Natural killer cell (primary cell): ENCODE data around the gene MRPL52. TPM values are rescaled to one million over a fixed set of nuclear protein-coding genes. Genes with fewer than 3 reads are reported as not detected.

ENCODE experiments used
- ATAC-seq, 3 donors: fragments of 150-1000 bp in 2 of 3; fragments of 200-7000 bp in 1 of 3; cut with Tn5 transposase; 1 replicate in 1 of 3; 2 replicates in 2 of 3; pipeline ENCODE4 v1.10.0; 2021; ENCODE audit warnings: mild to moderate bottlenecking in 2 of 3, moderate library complexity in 2 of 3
- DNase-seq, 2 donors: peaks; one replicate each; pipeline versions ENCODE4 v3.0.0 to v3.0.0-alpha.2; 2013 to 2021; ENCODE audit warnings: mixed read lengths in 1 of 2
- H3K27ac ChIP-seq: one replicate; pipeline ENCODE4 v1.5.1; 2013; ENCODE audit warnings: mild to moderate bottlenecking, low read length
- H3K27me3 ChIP-seq: one replicate; pipeline ENCODE4 v1.6.1; 2013; ENCODE audit warnings: low read length; ENCODE audit not compliant: control insufficient read depth, insufficient read depth
- H3K36me3 ChIP-seq: one replicate; pipeline ENCODE4 v1.6.1; 2013; ENCODE audit warnings: low read length; ENCODE audit not compliant: control insufficient read depth, insufficient read depth
- H3K4me1 ChIP-seq: one replicate; pipeline ENCODE4 v1.6.1; 2013; ENCODE audit warnings: low read length; ENCODE audit not compliant: control insufficient read depth, insufficient read depth
- H3K4me3 ChIP-seq: one replicate; pipeline ENCODE4 v1.5.1; 2013; ENCODE audit warnings: low read length
- H3K9me3 ChIP-seq: one replicate; pipeline ENCODE4 v1.6.1; 2013; ENCODE audit warnings: low read length; ENCODE audit not compliant: control insufficient read depth, insufficient read depth
- H3K27ac Mint-ChIP-seq, 2 donors: one replicate each; pipeline ENCODE4 v1.8.0; 2022; ENCODE audit warnings: mild to moderate bottlenecking in 2 of 2, mixed read lengths in 2 of 2, moderate library complexity in 1 of 2
- H3K27me3 Mint-ChIP-seq, 2 donors: one replicate each; pipeline ENCODE4 v1.8.0; 2022; ENCODE audit warnings: low read depth in 2 of 2, mixed read lengths in 2 of 2
- H3K36me3 Mint-ChIP-seq: one replicate; pipeline ENCODE4 v1.8.0; 2022; ENCODE audit warnings: mixed read lengths
- H3K4me1 Mint-ChIP-seq, 2 donors: one replicate each; pipeline ENCODE4 v1.8.0; 2022; ENCODE audit warnings: mixed read lengths in 2 of 2
- H3K4me3 Mint-ChIP-seq: one replicate; pipeline ENCODE4 v1.8.0; 2022; ENCODE audit warnings: mild to moderate bottlenecking, moderate library complexity, mixed read lengths
- H3K9me3 Mint-ChIP-seq, 2 donors: one replicate each; pipeline ENCODE4 v1.8.0; 2022; ENCODE audit warnings: mixed read lengths in 2 of 2
- CTCF ChIP-seq: fragments of 200-600 bp; IDR thresholded peaks from one replicate; pipeline ENCODE4 v1.8.0; 2022; ENCODE audit warnings: antibody characterized with exemption
- WGBS: methylation state at CpG from one replicate; pipeline ENCODE4 v1.1.7; 2013; ENCODE audit warnings: missing lambda C conversion rate; ENCODE audit not compliant: insufficient coverage; 5-methylcytosine and 5-hydroxymethylcytosine counted together
- intact Hi-C: fragments of 100-400 bp; cut with micrococcal nuclease; formaldehyde crosslinking; loops from one replicate; pipeline ENCODE4 v1.14.2; 2022
- total RNA-seq, 4 donors: library from RNA; stranded (reverse); fragments of 120-200 nt in 1 of 4; gene quantifications; one replicate each; pipeline versions ENCODE4 v1.2.3 to v1.2.4, GENCODE V29; 2013 to 2022

Gene MRPL52
- total RNA-seq, 3 donors from 2014 or later (not counting 1 experiment from before 2014, with no cell fraction given) = 40.5 to 42.0 (median 41.6) TPM

DNA sequence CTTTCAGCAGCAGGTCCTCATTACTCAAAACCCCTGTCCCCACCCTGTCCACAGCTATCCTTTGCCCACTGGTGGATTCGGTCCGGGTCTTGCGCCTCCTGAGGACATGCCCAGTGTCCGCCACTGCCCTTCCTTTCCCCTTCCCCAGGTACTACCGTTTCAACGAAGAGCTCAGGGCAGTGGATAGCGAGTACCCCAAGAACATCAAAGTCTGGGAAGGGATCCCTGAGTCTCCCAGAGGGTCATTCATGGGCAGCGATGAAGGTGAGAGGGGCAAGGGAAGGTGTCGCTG, 15.4 kb downstream of the MRPL52 start:
- no peak for TF ChIP-seq CTCF
- Mint-ChIP-seq H3K4me3 (no peak overlapping the region), H3K9me3 (no peaks in the 10 kb centered on the region), H3K4me1 (peaks cover 0 to 4% of the 10 kb centered on the region in 2 donors), H3K27me3 (peaks cover 22 to 37% of the 10 kb centered on the region in 2 donors), H3K36me3 (no peaks in the 10 kb centered on the region), H3K27ac (no peak overlapping the region)
- no peak for ATAC-seq
- H3K9me3 ChIP-seq = no peaks in the 10 kb centered on the region
- peaks cover 3% of the 10 kb centered on the region for H3K4me1 ChIP-seq
- H3K27me3 ChIP-seq = peaks cover 3% of the 10 kb centered on the region
- intact Hi-C loops = no loop called here
- no peak overlapping the region for H3K4me3 ChIP-seq
- WGBS = 93% methylated on average over 9 of the region's 9 CpGs
- H3K27ac ChIP-seq = no peak overlapping the region
- no peaks in the 10 kb centered on the region for H3K36me3 ChIP-seq
- DNase-seq = no peak

DNA sequence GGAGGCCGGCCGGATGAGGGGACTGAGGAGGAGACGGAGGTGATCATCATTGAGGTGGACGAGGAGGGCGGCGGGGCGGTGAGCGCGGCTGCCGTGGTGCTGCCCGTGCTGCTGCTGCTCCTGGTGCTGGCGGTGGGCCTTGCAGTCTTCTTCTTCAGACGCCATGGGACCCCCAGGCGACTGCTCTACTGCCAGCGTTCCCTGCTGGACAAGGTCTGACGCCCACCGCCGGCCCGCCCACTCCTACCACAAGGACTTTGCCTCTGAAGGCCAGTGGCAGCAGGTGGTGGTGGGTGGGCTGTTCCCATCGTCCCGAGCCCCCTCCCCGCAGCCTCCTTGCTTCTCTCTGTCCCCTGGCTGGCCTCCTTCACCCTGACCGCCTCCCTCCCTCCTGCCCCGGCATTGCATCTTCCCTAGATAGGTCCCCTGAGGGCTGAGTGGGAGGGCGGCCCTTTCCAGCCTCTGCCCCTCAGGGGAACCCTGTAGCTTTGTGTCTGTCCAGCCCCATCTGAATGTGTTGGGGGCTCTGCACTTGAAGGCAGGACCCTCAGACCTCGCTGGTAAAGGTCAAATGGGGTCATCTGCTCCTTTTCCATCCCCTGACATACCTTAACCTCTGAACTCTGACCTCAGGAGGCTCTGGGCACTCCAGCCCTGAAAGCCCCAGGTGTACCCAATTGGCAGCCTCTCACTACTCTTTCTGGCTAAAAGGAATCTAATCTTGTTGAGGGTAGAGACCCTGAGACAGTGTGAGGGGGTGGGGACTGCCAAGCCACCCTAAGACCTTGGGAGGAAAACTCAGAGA, 16.3 kb downstream of the MRPL52 start:
- intact Hi-C loops = no loop called here
- Mint-ChIP-seq H3K27ac (no peak overlapping the region), H3K9me3 (no peaks in the 10 kb centered on the region), H3K36me3 (no peaks in the 10 kb centered on the region), H3K4me1 (peaks cover 0 to 4% of the 10 kb centered on the region in 2 donors), H3K4me3 (no peak overlapping the region), H3K27me3 (peaks cover 13 to 32% of the 10 kb centered on the region in 2 donors)
- ATAC-seq = no peak
- peaks cover 4% of the 10 kb centered on the region for H3K4me1 ChIP-seq
- no peak for DNase-seq
- H3K9me3 ChIP-seq = no peaks in the 10 kb centered on the region
- no peak overlapping the region for H3K27ac ChIP-seq
- no peak for TF ChIP-seq CTCF
- 91% methylated on average over 26 of the region's 26 CpGs for WGBS
- H3K4me3 ChIP-seq = no peak overlapping the region
- H3K36me3 ChIP-seq = no peaks in the 10 kb centered on the region
- peaks cover 3% of the 10 kb centered on the region for H3K27me3 ChIP-seq

GRCh38 chr14:22846811-22847307, 17.2 kb downstream of the MRPL52 start:
- Histone ChIP-seq H3K36me3 (no peaks in the 10 kb centered on the region), H3K4me1 (peaks cover 11% of the 10 kb centered on the region), H3K9me3 (no peaks in the 10 kb centered on the region), H3K27ac (no peak overlapping the region), H3K27me3 (peaks cover 3% of the 10 kb centered on the region), H3K4me3 (no peak overlapping the region)
- Mint-ChIP-seq H3K36me3 (no peaks in the 10 kb centered on the region), H3K27me3 (peaks cover 11 to 32% of the 10 kb centered on the region in 2 donors), H3K4me1 (peaks cover 0 to 4% of the 10 kb centered on the region in 2 donors), H3K9me3 (no peaks in the 10 kb centered on the region), H3K27ac (no peak overlapping the region), H3K4me3 (no peak overlapping the region)
- DNase-seq = no peak
- intact Hi-C loops = no loop called here
- 92% methylated on average over 11 of the region's 11 CpGs for WGBS
- ATAC-seq = no peak
- TF ChIP-seq CTCF = no peak
